HepG2 (cell line): ENCODE measurements around the gene PLEKHG7. TPM values are rescaled to one million over a fixed set of nuclear protein-coding genes. Genes with fewer than 3 reads are reported as not detected.

Experiments
- ATAC-seq: fragments of 200-7000 bp; cut with Tn5 transposase; 3 replicates; pipeline ENCODE4 v1.9.1; 2020; ENCODE audit warnings: mild to moderate bottlenecking, moderate library complexity
- BruUV-seq: library from RNA; stranded (reverse); fragments of 400-500 nt; replicated peaks from 2 replicates; lab custom pipeline; 2021; lab: Mats Ljungman, UMichigan
- CTCF ChIA-PET: fragments of 300-600 bp; formaldehyde crosslinking; extraction: SDS; loops from one replicate; lab custom pipeline; 2021; ENCODE audit warnings: low total read pairs, inconsistent platforms, low intra/inter-chr PET ratio; lab: Yijun Ruan, JAX
- POLR2A ChIA-PET: fragments of 350-600 bp; sonication (Branson Sonifier 250); formaldehyde crosslinking; loops from one replicate; lab custom pipeline; 2020; ENCODE audit warnings: antibody characterized with exemption, inconsistent platforms; lab: Yijun Ruan, JAX
- DNase-seq: peaks from one replicate; pipeline ENCODE4 v3.0.0-alpha.2; 2015; ENCODE audit warnings: low spot score
- FAIRE-seq: peaks from 3 replicates; lab custom pipeline; 2011; peaks lifted over from hg19 to GRCh38; lab: Jason Lieb, UNC
- H2AFZ ChIP-seq: one replicate; pipeline ENCODE4 v1.6.1; 2011; ENCODE audit warnings: low read length, inconsistent platforms
- H3K27ac ChIP-seq: fragments of 300-600 bp; 3 replicates; pipeline ENCODE4 v1.8.0; 2011; ENCODE audit warnings: mixed run types, mild to moderate bottlenecking, mixed read lengths, low read length, inconsistent platforms; ENCODE audit not compliant: insufficient read depth; ENCODE audit errors: extremely low read length
- H3K27me3 ChIP-seq, 2 experiments: fragments of 200-600 bp in 1 of 2; 2 replicates in 1 of 2; 3 replicates in 1 of 2; pipeline versions ENCODE4 v1.6.0 to v1.8.0; 2011; ENCODE audit warnings: low read length in 2 of 2, mild to moderate bottlenecking in 2 of 2, moderate library complexity in 2 of 2, inconsistent platforms in 1 of 2; ENCODE audit not compliant: insufficient read depth in 2 of 2, control insufficient read depth in 1 of 2
- H3K36me3 ChIP-seq, 2 experiments: fragments of 200-600 bp in 1 of 2; replicated peaks in 1 of 2; 2 replicates in 1 of 2; 3 replicates in 1 of 2; pipeline versions ENCODE4 v1.5.1 to v1.8.0; 2011; ENCODE audit warnings: low read length in 2 of 2, inconsistent platforms in 1 of 2; ENCODE audit not compliant: insufficient read depth in 2 of 2, control insufficient read depth in 1 of 2
- H3K4me1 ChIP-seq: 2 replicates; pipeline ENCODE4 v1.5.1; 2012; ENCODE audit warnings: low read length, inconsistent platforms; ENCODE audit not compliant: insufficient read depth
- H3K4me2 ChIP-seq: 2 replicates; pipeline ENCODE4 v1.6.0; 2011; ENCODE audit warnings: low read depth, low read length, inconsistent platforms
- H3K4me3 ChIP-seq, 3 experiments: fragments of 200-600 bp in 1 of 3; sonication (generic), shearing (Covaris generic) in 1 of 3; replicated peaks in 1 of 3; 2 replicates each; pipeline ENCODE4 v1.5.1; 2011 to 2016; ENCODE audit warnings: low read length in 3 of 3, inconsistent platforms in 2 of 3, low read depth in 2 of 3, mild to moderate bottlenecking in 2 of 3, control low read depth in 1 of 3, mixed read lengths in 1 of 3; ENCODE audit not compliant: insufficient read depth in 1 of 3
- H3K79me2 ChIP-seq: one replicate; pipeline ENCODE4 v1.6.1; 2011; ENCODE audit warnings: low read length, inconsistent platforms; ENCODE audit not compliant: insufficient read depth
- H3K9ac ChIP-seq: 2 replicates; pipeline ENCODE4 v1.6.0; 2011; ENCODE audit warnings: mild to moderate bottlenecking, low read depth, low read length, inconsistent platforms; ENCODE audit not compliant: insufficient read depth
- H3K9me3 ChIP-seq: 2 replicates; pipeline ENCODE4 v1.5.1; 2012; ENCODE audit warnings: mild to moderate bottlenecking, low read length
- H4K20me1 ChIP-seq: 2 replicates; pipeline ENCODE4 v1.6.0; 2011; ENCODE audit warnings: inconsistent platforms, mild to moderate bottlenecking, low read length, moderate library complexity; ENCODE audit not compliant: insufficient read depth
- AGO2 ChIP-seq: fragments of 200-400 bp; formaldehyde crosslinking; optimal IDR thresholded peaks from 2 replicates; pipeline ENCODE3; 2017; ENCODE audit warnings: mild to moderate bottlenecking, low read depth, low read length, moderate library complexity
- FOXJ3 ChIP-seq: sonication (generic); formaldehyde crosslinking; IDR thresholded peaks from 2 replicates; pipeline ENCODE4 v1.4.0; 2020; ENCODE audit warnings: missing genetic modification reagents, mild to moderate bottlenecking, borderline replicate concordance
- KDM6A ChIP-seq: IDR thresholded peaks from 2 replicates; pipeline ENCODE4 v1.6.1; 2016; ENCODE audit warnings: low read depth
- MED8 ChIP-seq: sonication (generic); formaldehyde crosslinking; IDR thresholded peaks from 2 replicates; pipeline ENCODE4 v1.8.1; 2023; ENCODE audit warnings: mild to moderate bottlenecking, missing genetic modification reagents; ENCODE audit not compliant: insufficient replicate concordance
- NR1H2 ChIP-seq: sonication (generic); formaldehyde crosslinking; IDR thresholded peaks from 2 replicates; pipeline ENCODE4 v1.8.1; 2022; ENCODE audit warnings: low read depth, missing genetic modification reagents, borderline replicate concordance
- ZNF644 ChIP-seq: IDR thresholded peaks from 2 replicates; pipeline ENCODE4 v1.6.1; 2016; ENCODE audit warnings: low read depth
- ZNF660 ChIP-seq: sonication (generic); formaldehyde crosslinking; IDR thresholded peaks from 2 replicates; pipeline ENCODE4 v1.5.1; 2020; ENCODE audit warnings: mild to moderate bottlenecking, low read depth, missing genetic modification reagents, borderline replicate concordance
- ZSCAN31 ChIP-seq: sonication (generic); formaldehyde crosslinking; IDR thresholded peaks from 2 replicates; pipeline ENCODE4 v1.5.0; 2020; ENCODE audit warnings: low read depth, mild to moderate bottlenecking, missing genetic modification reagents
- WGBS: methylation state at CpG from one replicate; pipeline ENCODE4 v1.1.6; 2017; ENCODE audit warnings: low lambda C conversion rate; 5-methylcytosine and 5-hydroxymethylcytosine counted together
- in situ Hi-C: cut with HindIII; loops from 2 replicates; pipeline ENCODE4 v1.10.0; 2017; ENCODE audit warnings: low pct_unique_long_range_greater_than_20kb; ENCODE audit not compliant: extremely low pct_ligation_motif_present
- intact Hi-C: fragments of 100-400 bp; cut with micrococcal nuclease; formaldehyde crosslinking; loops from one replicate; pipeline ENCODE4 v1.10.0; 2022; ENCODE audit not compliant: unreplicated experiment
- polyA plus RNA-seq, 8 experiments: library from polyadenylated mRNA; depleted of rRNA in 3 of 8; stranded (reverse) in 7 of 8; unstranded in 1 of 8; fragments of >200 nt; fragmentation: Illumina TruSeq in 4 of 8; extraction: Trizol in 4 of 8; gene quantifications; 2 replicates each; pipeline versions ENCODE4 v1.2.1 to v1.2.3, GENCODE V29; 2011 to 2016; ENCODE audit warnings: low read depth in 4 of 8, missing spikeins in 1 of 8, mixed read lengths in 1 of 8; ENCODE audit not compliant: insufficient read depth in 1 of 8
- total RNA-seq, 5 experiments: library from RNA; depleted of rRNA; stranded (reverse); fragments of >200 nt; fragmentation: Illumina TruSeq; extraction: Trizol; gene quantifications; 2 replicates each; pipeline ENCODE4 v1.2.3, GENCODE V29; 2016; ENCODE audit warnings: low read depth in 1 of 5
- TF ChIP-seq, protein P1 (sequence below): sonication (generic); formaldehyde crosslinking; IDR thresholded peaks from 2 replicates; pipeline ENCODE4 v1.8.0; 2022; ENCODE audit warnings: mild to moderate bottlenecking, missing genetic modification reagents, moderate library complexity

Gene PLEKHG7
- total and polyA plus RNA-seq, 2 of the 13 experiments (the other 11 are each of a cell fraction or from before 2014, with no cell fraction given), result not detected

DNA sequence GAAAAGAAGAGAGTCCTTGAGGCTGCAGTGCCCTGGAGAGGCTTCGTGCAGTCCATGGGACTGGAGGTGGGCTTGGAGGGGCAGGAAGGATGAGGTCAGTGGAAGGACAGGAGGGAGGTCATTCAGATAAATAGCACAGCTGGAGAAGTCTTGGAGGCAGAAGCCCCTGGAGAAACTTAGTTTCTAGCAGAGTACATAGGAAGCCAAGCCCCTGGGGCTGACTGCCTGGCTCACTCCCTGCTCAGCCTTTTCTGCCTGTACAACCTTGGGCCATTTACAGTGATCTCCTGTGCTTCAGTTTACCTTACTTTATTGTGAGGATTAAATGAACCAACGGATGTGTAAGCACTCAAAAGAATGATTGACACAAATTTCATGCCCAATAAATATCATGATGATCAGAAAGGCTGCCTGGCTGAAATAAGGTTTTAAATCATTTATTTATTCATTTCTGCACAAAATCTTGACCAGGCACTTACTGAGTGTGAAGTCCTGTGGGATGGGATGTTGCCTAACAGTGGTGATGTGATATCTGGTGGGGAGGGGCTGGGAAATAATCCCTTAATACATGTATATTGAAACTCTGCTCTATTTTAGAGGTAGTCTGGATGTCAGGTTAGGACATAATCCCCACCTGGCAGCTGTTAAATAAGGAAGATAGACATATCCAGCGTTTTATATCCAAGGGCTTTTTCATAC is 54.3 kb downstream of the PLEKHG7 start:
- H3K36me3 ChIP-seq, result no peaks in the 10 kb centered on the region
- H4K20me1 ChIP-seq, result no peaks in the 10 kb centered on the region
- BruUV-seq, result no TSS peak
- no peak overlapping the region for H3K4me2 ChIP-seq
- WGBS, result 0% methylated on average over 3 of the region's 3 CpGs
- H3K9ac ChIP-seq, result no peak overlapping the region
- peaks cover 0 to 14% of the 10 kb centered on the region in 2 experiments; a peak in 1 of 5 replicates for H3K27me3 ChIP-seq
- H3K4me3 ChIP-seq, result no peak overlapping the region
- TF ChIP-seq ZNF660 (CRISPR knock-in tag) (no peak), NR1H2 (CRISPR knock-in tag) (no peak), KDM6A (CRISPR knock-in tag) (no peak), ZSCAN31 (no peak), ZNF644 (no peak), FOXJ3 (CRISPR knock-in tag) (no peak), MED8 (CRISPR knock-in tag) (no peak), AGO2 (no peak)
- TF ChIP-seq, protein P1, sequence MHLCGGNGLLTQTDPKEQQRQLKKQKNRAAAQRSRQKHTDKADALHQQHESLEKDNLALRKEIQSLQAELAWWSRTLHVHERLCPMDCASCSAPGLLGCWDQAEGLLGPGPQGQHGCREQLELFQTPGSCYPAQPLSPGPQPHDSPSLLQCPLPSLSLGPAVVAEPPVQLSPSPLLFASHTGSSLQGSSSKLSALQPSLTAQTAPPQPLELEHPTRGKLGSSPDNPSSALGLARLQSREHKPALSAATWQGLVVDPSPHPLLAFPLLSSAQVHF (CRISPR knock-in tag), result no peak
- no peak for FAIRE-seq
- CTCF ChIA-PET, result no interaction called here
- no peak overlapping the region for H2AFZ ChIP-seq
- no peaks in the 10 kb centered on the region for H3K9me3 ChIP-seq
- no peak for DNase-seq
- ATAC-seq, result no peak
- H3K27ac ChIP-seq, result no peak overlapping the region
- POLR2A ChIA-PET, result no interaction called here
- in situ Hi-C loops, result no loop called here
- no peaks in the 10 kb centered on the region for H3K79me2 ChIP-seq
- intact Hi-C loops, result no loop called here
- no peaks in the 10 kb centered on the region for H3K4me1 ChIP-seq
